K562 (cell line): Measurements from ENCODE around the gene APOM. TPM values are rescaled to one million over a fixed set of nuclear protein-coding genes. Genes with fewer than 3 reads are reported as not detected.

Source experiments
- CBX2 ChIP-seq: fragments of 200-600 bp; sonication (generic); IDR thresholded peaks from one replicate; pipeline ENCODE4 v1.6.1; 2012; ENCODE audit warnings: mild to moderate bottlenecking, low read length, inconsistent platforms; ENCODE audit not compliant: insufficient read depth, poor library complexity, severe bottlenecking
- CXXC5 ChIP-seq: fragments of 250-450 bp; sonication (Bioruptor Pico); IDR thresholded peaks from 2 replicates; pipeline ENCODE4 v1.8.0; 2022; ENCODE audit warnings: inconsistent platforms, mild to moderate bottlenecking, moderate library complexity
- E2F6 ChIP-seq, 2 experiments: IDR thresholded peaks; 2 replicates each; pipeline ENCODE4 v1.6.1; 2011; ENCODE audit warnings: borderline replicate concordance in 1 of 2, control low read depth in 1 of 2, low read depth in 1 of 2, low read length in 1 of 2, mild to moderate bottlenecking in 1 of 2, mixed read lengths in 1 of 2, moderate library complexity in 1 of 2; ENCODE audit not compliant: insufficient read depth in 1 of 2, insufficient read length in 1 of 2, poor library complexity in 1 of 2, severe bottlenecking in 1 of 2; ENCODE audit errors: extremely low read depth in 1 of 2
- EP300 ChIP-seq: IDR thresholded peaks from 2 replicates; pipeline ENCODE4 v1.6.1; 2012; ENCODE audit warnings: low read length, improper control_type of control experiment
- EP400 ChIP-seq: fragments of 450-650 bp; IDR thresholded peaks from 2 replicates; pipeline ENCODE4 v1.6.1; 2017; ENCODE audit warnings: antibody characterized with exemption, mild to moderate bottlenecking, moderate library complexity
- FOXA1 ChIP-seq: fragments of 450-650 bp; IDR thresholded peaks from 2 replicates; pipeline ENCODE4 v1.6.1; 2016; ENCODE audit warnings: mild to moderate bottlenecking, borderline replicate concordance
- HOMEZ ChIP-seq: fragments of 250-450 bp; sonication (Bioruptor Pico); IDR thresholded peaks from 2 replicates; pipeline ENCODE4 v1.4.0; 2020; ENCODE audit warnings: mild to moderate bottlenecking, moderate library complexity
- KHSRP ChIP-seq: fragments of 450-650 bp; IDR thresholded peaks from 2 replicates; pipeline ENCODE4 v1.6.1; 2017
- LCOR ChIP-seq: sonication (generic); formaldehyde crosslinking; IDR thresholded peaks from 2 replicates; pipeline ENCODE4 v1.8.0; 2022; ENCODE audit warnings: mild to moderate bottlenecking, missing genetic modification reagents
- MCM3 ChIP-seq: fragments of 450-650 bp; IDR thresholded peaks from 2 replicates; pipeline ENCODE4 v1.6.1; 2016
- MTA1 ChIP-seq: fragments of 450-650 bp; IDR thresholded peaks from 2 replicates; pipeline ENCODE4 v1.6.1; 2017; ENCODE audit warnings: borderline replicate concordance
- PHF8 ChIP-seq: fragments of 200-600 bp; sonication (generic); IDR thresholded peaks from 2 replicates; pipeline ENCODE4 v1.6.1; 2012; ENCODE audit warnings: mixed run types, mild to moderate bottlenecking, inconsistent platforms, low read length, moderate library complexity, borderline replicate concordance
- POLR2A ChIP-seq: fragments of 450-650 bp; conservative IDR thresholded peaks from 2 replicates; pipeline ENCODE4 v1.6.1; 2016
- PPARD ChIP-seq: fragments of 250-450 bp; sonication (Bioruptor Pico); IDR thresholded peaks from 2 replicates; pipeline ENCODE4 v1.8.0; 2022; ENCODE audit warnings: inconsistent platforms, mild to moderate bottlenecking, moderate library complexity
- RFX1 ChIP-seq: fragments of 450-650 bp; IDR thresholded peaks from 2 replicates; pipeline ENCODE4 v1.6.1; 2016; ENCODE audit warnings: mild to moderate bottlenecking, moderate library complexity
- TARDBP ChIP-seq: fragments of 450-650 bp; IDR thresholded peaks from 2 replicates; pipeline ENCODE4 v1.6.1; 2016
- YBX1 ChIP-seq: fragments of 450-650 bp; IDR thresholded peaks from 2 replicates; pipeline ENCODE4 v1.7.1; 2016; ENCODE audit warnings: mild to moderate bottlenecking
- ZBTB33 ChIP-seq: sonication (generic); formaldehyde crosslinking; IDR thresholded peaks from 2 replicates; pipeline ENCODE4 v1.8.1; 2023; ENCODE audit warnings: mild to moderate bottlenecking, missing genetic modification reagents
- ZFP30 ChIP-seq: fragments of 250-450 bp; sonication (Bioruptor Pico); IDR thresholded peaks from 2 replicates; pipeline ENCODE4 v1.8.0; 2022; ENCODE audit warnings: moderate library complexity, mild to moderate bottlenecking, inconsistent platforms, borderline replicate concordance
- ZFP91 ChIP-seq: sonication (generic); formaldehyde crosslinking; IDR thresholded peaks from 2 replicates; pipeline ENCODE4 v1.8.0; 2022; ENCODE audit warnings: mild to moderate bottlenecking, missing genetic modification reagents
- ZNF184 ChIP-seq: sonication (generic); formaldehyde crosslinking; IDR thresholded peaks from 2 replicates; pipeline ENCODE4 v1.5.0; 2020; ENCODE audit warnings: missing genetic modification reagents
- ZNF778 ChIP-seq: fragments of 450-650 bp; formaldehyde crosslinking; IDR thresholded peaks from 2 replicates; pipeline ENCODE4 v1.4.0; 2020; ENCODE audit warnings: mild to moderate bottlenecking, moderate library complexity
- ZSCAN32 ChIP-seq: fragments of 450-650 bp; formaldehyde crosslinking; IDR thresholded peaks from 2 replicates; pipeline ENCODE4 v1.4.0; 2020; ENCODE audit warnings: mild to moderate bottlenecking, moderate library complexity
- polyA plus RNA-seq, 8 experiments: library from polyadenylated mRNA; depleted of rRNA in 4 of 8; stranded (reverse) in 5 of 8; unstranded in 3 of 8; fragments of >200 nt; fragmentation: Nextera tagmentation in 2 of 8; fragmentation: Illumina TruSeq in 1 of 8; extraction: Ambion mirVana in 2 of 8; extraction: Trizol in 1 of 8; gene quantifications; 2 replicates each; pipeline versions ENCODE4 v1.2.1 to v1.2.3, GENCODE V29; 2011 to 2014; ENCODE audit warnings: inconsistent platforms in 1 of 8, missing spikeins in 1 of 8
- total RNA-seq, 7 experiments: library from RNA; depleted of rRNA in 6 of 7; stranded (reverse); fragments of >200 nt in 6 of 7; fragmentation: Illumina TruSeq in 2 of 7; extraction: Trizol in 2 of 7; gene quantifications; 2 replicates each; pipeline versions ENCODE4 v1.2.1 to v1.2.3, GENCODE V29; 2011 to 2021; ENCODE audit warnings: low replicate concordance in 1 of 7

APOM gene
- total and polyA plus RNA-seq, 9 of the 15 experiments (the other 6 are each of a cell fraction or from before 2014, with no cell fraction given), result 5.7 to 24.3 (median 10.4) TPM

- TF ChIP-seq EP400 (peak; percentile 87), FOXA1 (no peak), PHF8 (peak; percentile 90), POLR2A (peak; percentile 99), YBX1 (no peak), MCM3 (no peak), CXXC5 (peak; percentile 98), CBX2 (no peak), ZSCAN32 (CRISPR knock-in tag) (peak; percentile 91), E2F6 (IDR thresholded peaks at IDR 0.05; ENCODE audit: borderline replicate concordance in 1 of 2, extremely low read depth in 1 of 2, insufficient read depth in 1 of 2, insufficient read length in 1 of 2, low read depth in 1 of 2, low read length in 1 of 2, poor library complexity in 1 of 2, severe bottlenecking in 1 of 2) (peak; percentile 95 to 97), ZFP91 (CRISPR knock-in tag) (no peak), PPARD (CRISPR knock-in tag) (no peak), ZNF778 (CRISPR knock-in tag) (no peak), HOMEZ (no peak), MTA1 (peak; percentile 98), LCOR (CRISPR knock-in tag) (peak; percentile 79; the same call in 1 of the 2 replicates), RFX1 (no peak), TARDBP (peak; percentile 79; the same call in 1 of the 2 replicates), ZFP30 (CRISPR knock-in tag) (no peak), ZBTB33 (CRISPR knock-in tag) (no peak; the same call in 1 of the 2 replicates), KHSRP (peak; percentile 71), ZNF184 (CRISPR knock-in tag) (no peak), EP300 (peak; percentile 71)
These were observed 35.7 kb upstream of the APOM start (continued) for GRCh38 chr6:31619805-31620585.
